Measurements from ENCODE around the gene SMIM38.

Gene SMIM38

GRCh38 chr11:69193151-69193550 lies 37.4 kb downstream of the SMIM38 start:
- H3K4me1 Mint-ChIP-seq: peaks cover 3% of the 10 kb centered on the region

GRCh38 chr11:69193629-69194028 lies 37.9 kb downstream of the SMIM38 start:
- peaks cover 10% of the 10 kb centered on the region for H3K9me3 Mint-ChIP-seq
- H3K27ac Mint-ChIP-seq: no peak overlapping the region
- H3K36me3 Mint-ChIP-seq: no peaks in the 10 kb centered on the region
- no peaks in the 10 kb centered on the region for H3K27me3 Mint-ChIP-seq
- peaks cover 3% of the 10 kb centered on the region for H3K4me1 Mint-ChIP-seq
- H3K4me3 Mint-ChIP-seq: no peak overlapping the region

More at GRCh38 chr11:69193151-69193550, 37.4 kb downstream of the SMIM38 start:
- peaks cover 12% of the 10 kb centered on the region for H3K9me3 Mint-ChIP-seq
- H3K36me3 Mint-ChIP-seq: no peaks in the 10 kb centered on the region
- H3K27ac Mint-ChIP-seq: no peak overlapping the region
- H3K27me3 Mint-ChIP-seq: no peaks in the 10 kb centered on the region
- no peak overlapping the region for H3K4me3 Mint-ChIP-seq

- Mint-ChIP-seq H3K36me3 (no peaks in the 10 kb centered on the region), H3K27ac (no peak overlapping the region), H3K4me1 (peaks cover 3% of the 10 kb centered on the region), H3K9me3 (peaks cover 10% of the 10 kb centered on the region), H3K27me3 (no peaks in the 10 kb centered on the region), H3K4me3 (no peak overlapping the region)
These were observed 38.7 kb downstream of the SMIM38 start for GRCh38 chr11:69194396-69194795.

- H3K4me3 Mint-ChIP-seq: no peak overlapping the region
- peaks cover 3% of the 10 kb centered on the region for H3K4me1 Mint-ChIP-seq
- no peaks in the 10 kb centered on the region for H3K36me3 Mint-ChIP-seq
- H3K9me3 Mint-ChIP-seq: peaks cover 10% of the 10 kb centered on the region
- no peaks in the 10 kb centered on the region for H3K27me3 Mint-ChIP-seq
- H3K27ac Mint-ChIP-seq: no peak overlapping the region
These were observed 39.2 kb downstream of the SMIM38 start for GRCh38 chr11:69194956-69195355.

- H3K4me3 Mint-ChIP-seq: no peak overlapping the region
These were observed 40.4 kb downstream of the SMIM38 start for GRCh38 chr11:69195824-69196782.

GRCh38 chr11:69196783-69197169 lies 41.0 kb downstream of the SMIM38 start:
- Mint-ChIP-seq H3K27ac (no peak overlapping the region), H3K9me3 (peaks cover 10% of the 10 kb centered on the region), H3K27me3 (no peaks in the 10 kb centered on the region)

More at GRCh38 chr11:69195824-69196782, 40.4 kb downstream of the SMIM38 start:
- H3K36me3 Mint-ChIP-seq: no peaks in the 10 kb centered on the region
- peaks cover 10% of the 10 kb centered on the region for H3K9me3 Mint-ChIP-seq
- no peak overlapping the region for H3K27ac Mint-ChIP-seq
- peaks cover 3% of the 10 kb centered on the region for H3K4me1 Mint-ChIP-seq
- no peaks in the 10 kb centered on the region for H3K27me3 Mint-ChIP-seq

GRCh38 chr11:69198891-69199582 lies 43.3 kb downstream of the SMIM38 start:
- Mint-ChIP-seq H3K27me3 (no peaks in the 10 kb centered on the region), H3K4me1 (no peaks in the 10 kb centered on the region), H3K9me3 (peaks cover 10% of the 10 kb centered on the region), H3K4me3 (no peak overlapping the region), H3K27ac (no peak overlapping the region), H3K36me3 (no peaks in the 10 kb centered on the region)

More at GRCh38 chr11:69196783-69197169, 41.0 kb downstream of the SMIM38 start:
- H3K4me3 Mint-ChIP-seq: no peak overlapping the region
- peaks cover 3% of the 10 kb centered on the region for H3K4me1 Mint-ChIP-seq
- no peaks in the 10 kb centered on the region for H3K36me3 Mint-ChIP-seq

GRCh38 chr11:69199583-69200315 lies 44.0 kb downstream of the SMIM38 start:
- Mint-ChIP-seq H3K4me1 (no peaks in the 10 kb centered on the region), H3K36me3 (no peaks in the 10 kb centered on the region), H3K27ac (peak overlapping the region; percentile 6), H3K4me3 (no peak overlapping the region), H3K9me3 (peaks cover 4% of the 10 kb centered on the region), H3K27me3 (no peaks in the 10 kb centered on the region)

GRCh38 chr11:69200331-69201065 lies 44.8 kb downstream of the SMIM38 start:
- Mint-ChIP-seq H3K4me1 (no peaks in the 10 kb centered on the region), H3K27me3 (no peaks in the 10 kb centered on the region), H3K4me3 (no peak overlapping the region), H3K36me3 (no peaks in the 10 kb centered on the region), H3K27ac (no peak overlapping the region), H3K9me3 (no peaks in the 10 kb centered on the region)

GRCh38 chr11:69201066-69201365 lies 45.3 kb downstream of the SMIM38 start:
- no peak overlapping the region for H3K4me3 Mint-ChIP-seq
- no peaks in the 10 kb centered on the region for H3K27me3 Mint-ChIP-seq
- H3K4me1 Mint-ChIP-seq: no peaks in the 10 kb centered on the region
- H3K36me3 Mint-ChIP-seq: no peaks in the 10 kb centered on the region
- H3K27ac Mint-ChIP-seq: no peak overlapping the region
- H3K9me3 Mint-ChIP-seq: no peaks in the 10 kb centered on the region

- H3K27me3 Mint-ChIP-seq: no peaks in the 10 kb centered on the region
- no peak overlapping the region for H3K27ac Mint-ChIP-seq
- no peaks in the 10 kb centered on the region for H3K9me3 Mint-ChIP-seq
- no peaks in the 10 kb centered on the region for H3K4me1 Mint-ChIP-seq
- H3K36me3 Mint-ChIP-seq: no peaks in the 10 kb centered on the region
- no peak overlapping the region for H3K4me3 Mint-ChIP-seq
These were observed 46.1 kb downstream of the SMIM38 start for GRCh38 chr11:69201764-69202370.

- Mint-ChIP-seq H3K36me3 (no peaks in the 10 kb centered on the region), H3K27ac (no peak overlapping the region), H3K27me3 (no peaks in the 10 kb centered on the region), H3K4me1 (no peaks in the 10 kb centered on the region), H3K4me3 (no peak overlapping the region), H3K9me3 (no peaks in the 10 kb centered on the region)
These were observed 46.9 kb downstream of the SMIM38 start for GRCh38 chr11:69202511-69203221.

- no peaks in the 10 kb centered on the region for H3K27me3 Mint-ChIP-seq
- H3K9me3 Mint-ChIP-seq: peaks cover 4% of the 10 kb centered on the region
- H3K4me1 Mint-ChIP-seq: no peaks in the 10 kb centered on the region
- no peak overlapping the region for H3K4me3 Mint-ChIP-seq
- H3K27ac Mint-ChIP-seq: no peak overlapping the region
- H3K36me3 Mint-ChIP-seq: peaks cover 3% of the 10 kb centered on the region
These were observed 47.6 kb downstream of the SMIM38 start for GRCh38 chr11:69203381-69203780.

GRCh38 chr11:69203901-69204245 lies 48.1 kb downstream of the SMIM38 start:
- Mint-ChIP-seq H3K9me3 (peaks cover 4% of the 10 kb centered on the region), H3K27ac (no peak overlapping the region), H3K27me3 (no peaks in the 10 kb centered on the region), H3K36me3 (peaks cover 3% of the 10 kb centered on the region), H3K4me1 (no peaks in the 10 kb centered on the region), H3K4me3 (no peak overlapping the region)

Data from activated naive CD4-positive, alpha-beta T cell treated with anti-CD3 and anti-CD28 coated beads, Interleukin-2, amount 50 U/mL, for 24 hours (primary cell).